BLaER1 treated with 17β-estradiol and CSF1 and Interleukin-3, amounts not matched to agents 10 nM and 100 nM (cell line): ENCODE data around the gene RXYLT1.

Experiments
- H3K27ac ChIP-seq, 11 experiments: shearing (Covaris generic); formaldehyde crosslinking; 2 replicates each; pipeline ENCODE4 v1.8.1; 2022
- H3K27me3 ChIP-seq, 11 experiments: shearing (Covaris generic); formaldehyde crosslinking; 2 replicates each; pipeline ENCODE4 v1.8.1; 2022
- H3K36me3 ChIP-seq, 11 experiments: shearing (Covaris generic); formaldehyde crosslinking; 2 replicates each; pipeline ENCODE4 v1.8.1; 2022
- H3K4me1 ChIP-seq, 10 experiments: shearing (Covaris generic); formaldehyde crosslinking; 2 replicates each; pipeline ENCODE4 v1.8.1; 2022
- H3K4me2 ChIP-seq, 11 experiments: shearing (Covaris generic); formaldehyde crosslinking; 2 replicates each; pipeline ENCODE4 v1.8.1; 2022
- H3K4me3 ChIP-seq, 10 experiments: shearing (Covaris generic); formaldehyde crosslinking; 2 replicates each; pipeline ENCODE4 v1.8.1; 2022
- H3K9ac ChIP-seq, 11 experiments: shearing (Covaris generic); formaldehyde crosslinking; 2 replicates each; pipeline ENCODE4 v1.8.1; 2022
- H3K9me3 ChIP-seq, 11 experiments: shearing (Covaris generic); formaldehyde crosslinking; replicated peaks in 1 of 11; 2 replicates each; pipeline ENCODE4 v1.8.1; 2022
- H4K20me1 ChIP-seq, 11 experiments: shearing (Covaris generic); formaldehyde crosslinking; 2 replicates each; pipeline ENCODE4 v1.8.1; 2022
- Cebpa-rat ChIP-seq, 11 experiments: shearing (Covaris generic); IDR thresholded peaks; 2 replicates each; pipeline ENCODE4 v1.8.1; 2022

The RXYLT1 gene

GRCh38 chr12:63844391-63845341, 65.0 kb downstream of the RXYLT1 start, which contains the start of gene SRGAP1:
Gene SRGAP1, plus strand, starts transcription at chr12:63844700. Its CDS starts 117 bp downstream, at chr12:63844817.
- peaks cover 0 to 23% (median 12%) of the 10 kb centered on the region in 10 experiments; a peak in 19 of 20 replicates for H3K4me1 ChIP-seq
- H3K4me3 ChIP-seq, result peak within 1 kb of the TSS; percentile 78 to 94 (median 84)
- H3K27ac ChIP-seq, result peak within 1 kb of the TSS; percentile 52 to 81 (median 70)
- no peak for TF ChIP-seq Cebpa-rat (IDR thresholded peaks at IDR 0.05)
- peaks cover 0 to 7% (median 0%) of the 10 kb centered on the region in 11 experiments; a peak in 2 of 22 replicates for H3K27me3 ChIP-seq
- H3K9me3 ChIP-seq, result no peaks in the 10 kb centered on the region
- no peaks in the 10 kb centered on the region for H3K36me3 ChIP-seq
- H4K20me1 ChIP-seq, result no peaks in the 10 kb centered on the region
- peak within 1 kb of the TSS; percentile 74 to 86 (median 82) for H3K9ac ChIP-seq
- peak within 1 kb of the TSS; percentile 88 to 97 (median 94) for H3K4me2 ChIP-seq

- Histone ChIP-seq H3K9ac (peak overlapping the region in 1 of 11 experiments; percentile 86; a peak in 1 of 22 replicates), H3K27ac (no peak overlapping the region), H3K4me3 (peak overlapping the region in 2 of 10 experiments; percentile 81 to 94; a peak in 2 of 20 replicates), H4K20me1 (no peaks in the 10 kb centered on the region), H3K9me3 (no peaks in the 10 kb centered on the region), H3K4me2 (peak overlapping the region in 3 of 11 experiments; percentile 91 to 95 (median 93); a peak in 6 of 22 replicates), H3K27me3 (peaks cover 0 to 7% (median 0%) of the 10 kb centered on the region in 11 experiments; a peak in 2 of 22 replicates), H3K4me1 (peaks cover 0 to 23% (median 12%) of the 10 kb centered on the region in 10 experiments; a peak in 19 of 20 replicates), H3K36me3 (no peaks in the 10 kb centered on the region)
- no peak for TF ChIP-seq Cebpa-rat (IDR thresholded peaks at IDR 0.05)
Measured at GRCh38 chr12:63845726-63846125, 66.0 kb downstream of the RXYLT1 start.

DNA sequence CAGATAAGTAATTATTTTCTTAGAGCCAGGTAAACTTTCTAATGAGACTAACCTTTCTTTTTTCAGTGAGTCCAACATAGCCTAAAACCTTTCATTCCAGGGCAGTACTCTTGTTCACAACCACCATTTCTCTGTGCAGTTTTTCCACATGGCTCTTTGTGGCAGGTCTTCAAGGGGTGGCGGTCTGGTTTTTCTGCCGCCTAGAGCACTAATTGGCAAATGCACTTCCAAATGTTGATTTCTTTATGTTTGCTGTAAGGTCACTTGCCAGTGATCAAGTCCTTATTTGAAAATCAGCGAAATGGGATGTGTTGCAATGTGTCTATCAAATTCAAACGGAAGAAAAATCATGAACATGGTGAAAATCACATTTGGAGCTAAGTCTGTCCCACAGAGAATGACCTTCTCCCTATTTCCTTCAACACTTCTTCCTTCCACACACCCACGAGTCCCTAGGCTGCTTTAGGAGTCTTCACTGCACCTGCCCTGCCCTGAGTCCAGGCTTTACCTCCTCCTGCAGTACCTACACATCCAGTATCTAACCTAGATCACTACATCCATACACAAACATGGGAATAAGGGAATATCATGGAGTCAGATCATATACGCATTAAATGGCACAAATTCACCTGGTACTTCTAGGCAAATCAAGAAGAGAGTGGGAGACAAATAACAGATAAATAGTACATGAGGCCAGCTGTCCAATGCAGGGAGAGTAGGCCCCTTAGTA, 66.7 kb downstream of the RXYLT1 start:
- Histone ChIP-seq H3K4me3 (no peak overlapping the region), H3K4me1 (peaks cover 0 to 23% (median 12%) of the 10 kb centered on the region in 10 experiments; a peak in 19 of 20 replicates), H3K4me2 (peak overlapping the region in 3 of 11 experiments; percentile 91 to 95 (median 93); a peak in 4 of 22 replicates), H3K27me3 (peaks cover 0 to 7% (median 0%) of the 10 kb centered on the region in 11 experiments; a peak in 2 of 22 replicates), H3K36me3 (no peaks in the 10 kb centered on the region), H4K20me1 (no peaks in the 10 kb centered on the region), H3K9me3 (no peaks in the 10 kb centered on the region), H3K9ac (no peak overlapping the region), H3K27ac (no peak overlapping the region)
- no peak for TF ChIP-seq Cebpa-rat (IDR thresholded peaks at IDR 0.05)

DNA sequence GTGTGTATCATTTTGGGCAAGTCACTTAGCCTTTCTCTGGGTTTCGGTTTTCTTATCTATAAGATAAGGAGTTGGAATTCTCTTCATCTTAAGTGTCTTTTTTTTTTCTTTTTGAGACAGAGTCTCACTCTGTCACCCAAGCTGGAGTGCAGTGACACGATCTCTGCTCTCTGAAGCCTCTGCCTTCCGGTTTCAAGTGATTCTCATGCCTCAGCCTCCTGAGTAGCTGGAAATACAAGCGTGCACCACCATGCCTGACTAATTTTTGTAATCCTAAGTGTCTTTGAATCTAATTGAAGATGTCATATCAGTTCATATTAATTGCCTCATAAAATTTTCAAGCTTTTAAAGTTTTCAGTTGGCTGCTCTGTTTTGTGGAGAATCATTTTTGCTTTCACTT, 68.7 kb downstream of the RXYLT1 start:
- Histone ChIP-seq H3K4me2 (no peak overlapping the region), H3K36me3 (no peaks in the 10 kb centered on the region), H3K4me1 (peaks cover 0 to 23% (median 10%) of the 10 kb centered on the region in 10 experiments; a peak in 19 of 20 replicates), H3K9me3 (no peaks in the 10 kb centered on the region), H3K27me3 (peaks cover 0 to 7% (median 0%) of the 10 kb centered on the region in 11 experiments; a peak in 2 of 22 replicates), H4K20me1 (no peaks in the 10 kb centered on the region), H3K4me3 (no peak overlapping the region), H3K27ac (no peak overlapping the region), H3K9ac (no peak overlapping the region)
- TF ChIP-seq Cebpa-rat (IDR thresholded peaks at IDR 0.05), result no peak

DNA sequence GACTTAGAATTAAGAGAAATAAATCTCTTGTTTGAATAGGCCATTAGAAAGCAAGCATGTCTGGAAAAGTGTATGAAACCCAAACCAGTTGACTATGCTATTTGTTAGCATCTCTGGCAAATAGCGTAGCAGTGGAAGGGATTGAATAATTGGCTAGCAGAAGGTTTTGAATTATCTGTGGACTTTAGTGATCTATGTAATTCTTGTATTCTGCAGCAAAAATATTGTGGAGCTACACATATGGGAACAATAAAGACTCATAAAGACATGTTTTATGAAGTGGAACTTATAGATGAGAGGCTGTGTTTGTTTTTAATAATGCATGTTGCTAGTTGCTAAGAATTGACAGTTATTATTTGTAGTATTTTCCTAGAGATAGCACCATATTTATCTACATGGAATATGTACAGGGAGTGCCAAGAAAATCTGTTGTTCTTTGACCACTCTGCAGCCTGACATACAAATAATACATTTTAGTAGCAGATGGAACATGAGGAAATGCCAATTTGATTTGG, 69.5 kb downstream of the RXYLT1 start:
- Histone ChIP-seq H3K27ac (no peak overlapping the region), H3K9me3 (no peaks in the 10 kb centered on the region), H3K27me3 (peaks cover 0 to 7% (median 0%) of the 10 kb centered on the region in 11 experiments; a peak in 2 of 22 replicates), H4K20me1 (no peaks in the 10 kb centered on the region), H3K4me1 (peaks cover 0 to 23% (median 8%) of the 10 kb centered on the region in 10 experiments; a peak in 19 of 20 replicates), H3K4me2 (no peak overlapping the region), H3K9ac (no peak overlapping the region), H3K4me3 (no peak overlapping the region), H3K36me3 (no peaks in the 10 kb centered on the region)
- TF ChIP-seq Cebpa-rat (IDR thresholded peaks at IDR 0.05), result no peak

DNA sequence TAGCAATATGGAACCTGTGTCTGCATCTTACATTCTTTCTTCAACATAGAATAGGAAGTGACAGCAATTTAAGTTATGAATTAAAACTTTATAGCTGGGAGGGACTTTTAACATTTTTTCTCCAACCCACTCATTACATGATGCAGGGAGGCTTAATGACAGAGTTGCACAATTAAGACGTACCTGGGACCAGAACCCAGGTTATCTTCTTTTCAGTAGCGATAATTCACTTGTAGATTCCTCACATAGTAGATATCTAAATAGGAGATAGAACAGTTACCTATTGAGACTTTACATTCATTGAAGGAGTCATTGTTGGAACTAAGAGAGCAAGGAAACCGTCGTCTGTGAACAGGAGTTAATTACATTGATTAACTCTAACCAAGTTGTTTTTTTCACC, 69.9 kb downstream of the RXYLT1 start:
- peaks cover 0 to 23% (median 8%) of the 10 kb centered on the region in 10 experiments; a peak in 19 of 20 replicates for H3K4me1 ChIP-seq
- TF ChIP-seq Cebpa-rat (IDR thresholded peaks at IDR 0.05), result no peak
- H3K9ac ChIP-seq, result no peak overlapping the region
- no peaks in the 10 kb centered on the region for H3K36me3 ChIP-seq
- peaks cover 0 to 7% (median 0%) of the 10 kb centered on the region in 11 experiments; a peak in 2 of 22 replicates for H3K27me3 ChIP-seq
- no peak overlapping the region for H3K4me2 ChIP-seq
- H3K4me3 ChIP-seq, result no peak overlapping the region
- H3K9me3 ChIP-seq, result no peaks in the 10 kb centered on the region
- H4K20me1 ChIP-seq, result no peaks in the 10 kb centered on the region
- no peak overlapping the region for H3K27ac ChIP-seq

GRCh38 chr12:63853978-63854377, 74.3 kb downstream of the RXYLT1 start:
- Histone ChIP-seq H3K4me1 (no peaks in the 10 kb centered on the region), H3K36me3 (no peaks in the 10 kb centered on the region), H3K4me3 (no peak overlapping the region), H3K4me2 (no peak overlapping the region), H4K20me1 (no peaks in the 10 kb centered on the region), H3K27me3 (no peaks in the 10 kb centered on the region), H3K27ac (no peak overlapping the region), H3K9ac (no peak overlapping the region), H3K9me3 (no peaks in the 10 kb centered on the region)
- TF ChIP-seq Cebpa-rat (IDR thresholded peaks at IDR 0.05), result no peak

- no peak for TF ChIP-seq Cebpa-rat (IDR thresholded peaks at IDR 0.05)
- H3K27ac ChIP-seq, result no peak overlapping the region
Measured at GRCh38 chr12:63855299-63855698, 75.6 kb downstream of the RXYLT1 start.

More at GRCh38 chr12:63855299-63855698, 75.6 kb downstream of the RXYLT1 start:
- H3K4me3 ChIP-seq, result no peak overlapping the region
- no peaks in the 10 kb centered on the region for H3K27me3 ChIP-seq
- H3K4me1 ChIP-seq, result no peaks in the 10 kb centered on the region
- no peaks in the 10 kb centered on the region for H3K9me3 ChIP-seq
- no peak overlapping the region for H3K4me2 ChIP-seq
- H3K9ac ChIP-seq, result no peak overlapping the region
- no peaks in the 10 kb centered on the region for H4K20me1 ChIP-seq
- H3K36me3 ChIP-seq, result no peaks in the 10 kb centered on the region
